Measurements from ENCODE around the gene DRAXIN.

Gene DRAXIN

GRCh38 chr1:11749203-11749689 lies 57.7 kb downstream of the DRAXIN start:
- no peak for TF ChIP-seq POLR2A (IDR thresholded peaks at IDR 0.05; ENCODE audit: low read depth, low read length)
- no peak for TF ChIP-seq TAF1 (IDR thresholded peaks at IDR 0.05; ENCODE audit: low read depth, low read length)
- TF ChIP-seq POLR2AphosphoS5 (IDR thresholded peaks at IDR 0.05; ENCODE audit: low read depth, low read length): no peak
- TF ChIP-seq POU2F2 (IDR thresholded peaks at IDR 0.05; ENCODE audit: low read depth, low read length): no peak
- TF ChIP-seq SPI1 (IDR thresholded peaks at IDR 0.05; ENCODE audit: low read depth, low read length): no peak
- TF ChIP-seq PAX5 (IDR thresholded peaks at IDR 0.05; ENCODE audit: insufficient read depth, low read length, severe bottlenecking): no peak
- DNase-seq (ENCODE audit: insufficient read length, low spot score) (peak; percentile 83), FAIRE-seq (peak; percentile 38)

- DNase-seq (ENCODE audit: insufficient read length, low spot score) (no peak), FAIRE-seq (no peak)
- no peak for TF ChIP-seq POU2F2 (IDR thresholded peaks at IDR 0.05; ENCODE audit: low read depth, low read length)
- TF ChIP-seq SPI1 (IDR thresholded peaks at IDR 0.05; ENCODE audit: low read depth, low read length): no peak
Measured at GRCh38 chr1:11749996-11750395, 58.5 kb downstream of the DRAXIN start.

- DNase-seq (ENCODE audit: insufficient read length, low spot score): no peak
- TF ChIP-seq POU2F2 (IDR thresholded peaks at IDR 0.05; ENCODE audit: low read depth, low read length) (no peak), SPI1 (IDR thresholded peaks at IDR 0.05; ENCODE audit: low read depth, low read length) (no peak), POLR2AphosphoS5 (IDR thresholded peaks at IDR 0.05; ENCODE audit: low read depth, low read length) (no peak), PAX5 (IDR thresholded peaks at IDR 0.05; ENCODE audit: insufficient read depth, low read length, severe bottlenecking) (no peak), POLR2A (IDR thresholded peaks at IDR 0.05; ENCODE audit: low read depth, low read length) (no peak), TAF1 (IDR thresholded peaks at IDR 0.05; ENCODE audit: low read depth, low read length) (no peak)
- FAIRE-seq: no peak
Measured at GRCh38 chr1:11751087-11751486, 59.6 kb downstream of the DRAXIN start.

GRCh38 chr1:11752359-11753088 lies 61.0 kb downstream of the DRAXIN start:
- DNase-seq (ENCODE audit: insufficient read length, low spot score) (no peak), FAIRE-seq (no peak)
- no peak for TF ChIP-seq POU2F2 (IDR thresholded peaks at IDR 0.05; ENCODE audit: low read depth, low read length)
- TF ChIP-seq POLR2AphosphoS5 (IDR thresholded peaks at IDR 0.05; ENCODE audit: low read depth, low read length): no peak
- TF ChIP-seq PAX5 (IDR thresholded peaks at IDR 0.05; ENCODE audit: insufficient read depth, low read length, severe bottlenecking): no peak
- TF ChIP-seq POLR2A (IDR thresholded peaks at IDR 0.05; ENCODE audit: low read depth, low read length): no peak
- TF ChIP-seq SPI1 (IDR thresholded peaks at IDR 0.05; ENCODE audit: low read depth, low read length): no peak
- TF ChIP-seq TAF1 (IDR thresholded peaks at IDR 0.05; ENCODE audit: low read depth, low read length): no peak

- TF ChIP-seq POLR2A (IDR thresholded peaks at IDR 0.05; ENCODE audit: low read depth, low read length) (no peak), POLR2AphosphoS5 (IDR thresholded peaks at IDR 0.05; ENCODE audit: low read depth, low read length) (no peak), POU2F2 (IDR thresholded peaks at IDR 0.05; ENCODE audit: low read depth, low read length) (no peak), SPI1 (IDR thresholded peaks at IDR 0.05; ENCODE audit: low read depth, low read length) (no peak), PAX5 (IDR thresholded peaks at IDR 0.05; ENCODE audit: insufficient read depth, low read length, severe bottlenecking) (no peak), TAF1 (IDR thresholded peaks at IDR 0.05; ENCODE audit: low read depth, low read length) (no peak)
- FAIRE-seq (no peak), DNase-seq (ENCODE audit: insufficient read length, low spot score) (no peak)
Measured at GRCh38 chr1:11753555-11754208, 62.2 kb downstream of the DRAXIN start.

- no peak for TF ChIP-seq TAF1 (IDR thresholded peaks at IDR 0.05; ENCODE audit: low read depth, low read length)
- FAIRE-seq (no peak), DNase-seq (ENCODE audit: insufficient read length, low spot score) (no peak)
Measured at GRCh38 chr1:11757047-11757446, 65.5 kb downstream of the DRAXIN start.

- DNase-seq (ENCODE audit: insufficient read length, low spot score): no peak
- FAIRE-seq: no peak
- TF ChIP-seq SPI1 (IDR thresholded peaks at IDR 0.05; ENCODE audit: low read depth, low read length): no peak
- TF ChIP-seq POU2F2 (IDR thresholded peaks at IDR 0.05; ENCODE audit: low read depth, low read length): no peak
- TF ChIP-seq TAF1 (IDR thresholded peaks at IDR 0.05; ENCODE audit: low read depth, low read length): no peak
- no peak for TF ChIP-seq PAX5 (IDR thresholded peaks at IDR 0.05; ENCODE audit: insufficient read depth, low read length, severe bottlenecking)
- TF ChIP-seq POLR2A (IDR thresholded peaks at IDR 0.05; ENCODE audit: low read depth, low read length): no peak
- no peak for TF ChIP-seq POLR2AphosphoS5 (IDR thresholded peaks at IDR 0.05; ENCODE audit: low read depth, low read length)
Measured at GRCh38 chr1:11759791-11760190, 68.3 kb downstream of the DRAXIN start.

- no peak for DNase-seq (ENCODE audit: insufficient read length, low spot score)
- TF ChIP-seq POLR2A (IDR thresholded peaks at IDR 0.05; ENCODE audit: low read depth, low read length): no peak
- TF ChIP-seq PAX5 (IDR thresholded peaks at IDR 0.05; ENCODE audit: insufficient read depth, low read length, severe bottlenecking): no peak
- no peak for TF ChIP-seq POLR2AphosphoS5 (IDR thresholded peaks at IDR 0.05; ENCODE audit: low read depth, low read length)
- no peak for TF ChIP-seq SPI1 (IDR thresholded peaks at IDR 0.05; ENCODE audit: low read depth, low read length)
- TF ChIP-seq POU2F2 (IDR thresholded peaks at IDR 0.05; ENCODE audit: low read depth, low read length): no peak
- TF ChIP-seq TAF1 (IDR thresholded peaks at IDR 0.05; ENCODE audit: low read depth, low read length): no peak
- FAIRE-seq: no peak
Measured at GRCh38 chr1:11761285-11761684, 69.8 kb downstream of the DRAXIN start.

- FAIRE-seq: no peak
- DNase-seq (ENCODE audit: insufficient read length, low spot score): no peak
Measured at GRCh38 chr1:11761988-11762406, 70.5 kb downstream of the DRAXIN start, which contains the start of gene C1orf167. Gene C1orf167, plus strand, starts transcription at chr1:11762193. Its CDS starts 2,208 bp downstream, at chr1:11764401.

More at GRCh38 chr1:11761988-11762406, 70.5 kb downstream of the DRAXIN start, which contains the start of gene C1orf167:
- TF ChIP-seq POLR2AphosphoS5 (IDR thresholded peaks at IDR 0.05; ENCODE audit: low read depth, low read length) (no peak), PAX5 (IDR thresholded peaks at IDR 0.05; ENCODE audit: insufficient read depth, low read length, severe bottlenecking) (no peak), TAF1 (IDR thresholded peaks at IDR 0.05; ENCODE audit: low read depth, low read length) (no peak), POLR2A (IDR thresholded peaks at IDR 0.05; ENCODE audit: low read depth, low read length) (no peak), SPI1 (IDR thresholded peaks at IDR 0.05; ENCODE audit: low read depth, low read length) (no peak), POU2F2 (IDR thresholded peaks at IDR 0.05; ENCODE audit: low read depth, low read length) (no peak)
